Brain microvascular endothelial cell (primary cell): Measurements from ENCODE around the gene TMCC2.

ENCODE experiments used
- DNase-seq: peaks from one replicate; pipeline ENCODE4 v3.0.0-alpha.2; 2020
- H3K27ac ChIP-seq: fragments of 250-450 bp; sonication (Bioruptor Pico); 2 replicates; pipeline ENCODE4 v1.5.1; 2020; ENCODE audit warnings: mild to moderate bottlenecking, moderate library complexity
- H3K27me3 ChIP-seq: fragments of 250-450 bp; sonication (Bioruptor Pico); replicated peaks from 2 replicates; pipeline ENCODE4 v1.5.1; 2020; ENCODE audit warnings: mild to moderate bottlenecking
- H3K36me3 ChIP-seq: fragments of 250-450 bp; sonication (Bioruptor Pico); replicated peaks from 2 replicates; pipeline ENCODE4 v1.5.1; 2020; ENCODE audit warnings: mild to moderate bottlenecking
- H3K4me3 ChIP-seq: 2 replicates; pipeline ENCODE4 v1.5.1; 2011; ENCODE audit warnings: low read depth, mild to moderate bottlenecking, control low read depth, low read length, moderate library complexity
- CTCF ChIP-seq: IDR thresholded peaks from 2 replicates; pipeline ENCODE4 v1.5.1; 2011; ENCODE audit warnings: low read depth, mild to moderate bottlenecking, moderate library complexity, low read length, control low read depth, inconsistent platforms; ENCODE audit errors: missing control alignments
- in situ Hi-C: cut with HindIII; loops from 2 replicates; pipeline ENCODE4 v1.10.0; 2017; ENCODE audit warnings: low sequenced_read_pairs, low pct_ligation_motif_present

TMCC2 gene

GRCh38 chr1:205210756-205211168 lies 17.0 kb upstream of the TMCC2 start:
- in situ Hi-C loops = no loop called here
- peak overlapping the region; percentile 86 for H3K27ac ChIP-seq
- peak overlapping the region; percentile 84 for H3K4me3 ChIP-seq
- TF ChIP-seq CTCF = no peak
- no peaks in the 10 kb centered on the region for H3K27me3 ChIP-seq
- H3K36me3 ChIP-seq = no peaks in the 10 kb centered on the region
- DNase-seq = no peak

- DNase-seq = peak; percentile 95
- Histone ChIP-seq H3K27ac (peak within 1 kb of the TSS; percentile 86), H3K4me3 (peak within 1 kb of the TSS; percentile 84), H3K36me3 (no peaks in the 10 kb centered on the region), H3K27me3 (no peaks in the 10 kb centered on the region)
- no peak for TF ChIP-seq CTCF
- in situ Hi-C loops = no loop called here
Measured at GRCh38 chr1:205211169-205211838, 16.4 kb upstream of the TMCC2 start, which contains the start of gene DSTYK. DSTYK (minus strand) TSS chr1:205211702; CDS start chr1:205211535, 167 bp downstream.

- DNase-seq = no peak
- Histone ChIP-seq H3K36me3 (no peaks in the 10 kb centered on the region), H3K27me3 (no peaks in the 10 kb centered on the region), H3K4me3 (peak overlapping the region; percentile 84), H3K27ac (no peak overlapping the region)
- no peak for TF ChIP-seq CTCF
- in situ Hi-C loops = no loop called here
Measured at GRCh38 chr1:205211839-205212536, 15.8 kb upstream of the TMCC2 start.

GRCh38 chr1:205214756-205215155 lies 13.0 kb upstream of the TMCC2 start:
- Histone ChIP-seq H3K36me3 (no peaks in the 10 kb centered on the region), H3K4me3 (no peak overlapping the region), H3K27ac (no peak overlapping the region), H3K27me3 (no peaks in the 10 kb centered on the region)
- in situ Hi-C loops = no loop called here
- TF ChIP-seq CTCF = no peak
- DNase-seq = no peak

GRCh38 chr1:205216588-205216987 lies 11.2 kb upstream of the TMCC2 start:
- in situ Hi-C loops = no loop called here
- H3K27me3 ChIP-seq = no peaks in the 10 kb centered on the region
- H3K36me3 ChIP-seq = no peaks in the 10 kb centered on the region
- no peak overlapping the region for H3K4me3 ChIP-seq
- H3K27ac ChIP-seq = no peak overlapping the region
- no peak for DNase-seq
- TF ChIP-seq CTCF = no peak
